ENCODE results near the gene FAM25C. TPM values are rescaled to one million over a fixed set of nuclear protein-coding genes. Genes with fewer than 3 reads are reported as not detected.
"Not testable (repeated sequence)": the region's sequence is repeated elsewhere in the genome, so short reads cannot be mapped to it uniquely, and the experiment has no call there.

Gene FAM25C
- total RNA-seq, 1 donor from 2014 or later: not detected

GRCh38 chr10:47959677-47960076 is 39.9 kb downstream of the FAM25C start:
- not testable (repeated sequence) for DNase-seq (ENCODE audit: extremely low read depth, low read depth, low spot score)

GRCh38 chr10:47957158-47957557 is 42.4 kb downstream of the FAM25C start:
- not testable (repeated sequence) for DNase-seq (ENCODE audit: extremely low read depth, low read depth, low spot score)

GRCh38 chr10:47947424-47947823 is 52.2 kb downstream of the FAM25C start:
- DNase-seq (ENCODE audit: extremely low read depth, low read depth, low spot score): not testable (repeated sequence)

Other genes starting within 250 kb of the FAM25C start
- gene SYT15B, start 236.2 kb downstream of the FAM25C start, total RNA-seq: 1.1 TPM in 1 of 2 replicates, not detected in the other
- 0.29 TPM in 1 of 2 replicates, not detected in the other for gene NPY4R2, start 81.1 kb downstream of the FAM25C start, total RNA-seq

Measured in glomerular endothelial cell (primary cell).